Adrenal gland (tissue), 5 donors: ENCODE results near the gene SMS.

Experiments
- POLR2A ChIP-seq, 2 donors: fragments of 450-650 bp; IDR thresholded peaks; one replicate each; pipeline ENCODE4 v1.6.1; 2017; ENCODE audit warnings: antibody characterized with exemption in 2 of 2, mild to moderate bottlenecking in 2 of 2, moderate library complexity in 1 of 2
- TF ChIP-seq, protein P1 (sequence below), 6 experiments: fragments of 450-650 bp in 4 of 6; fragments of 200-600 bp in 2 of 6; sonication (generic) in 1 of 6; IDR thresholded peaks; 1 replicate in 5 of 6; 2 replicates in 1 of 6; pipeline versions ENCODE4 v1.5.1 to v1.8.0; 2016 to 2021; ENCODE audit warnings: antibody characterized with exemption in 6 of 6, mild to moderate bottlenecking in 2 of 6, moderate library complexity in 1 of 6
- donor health status: DM: no; HTN: no; CAD: no.

DNA sequence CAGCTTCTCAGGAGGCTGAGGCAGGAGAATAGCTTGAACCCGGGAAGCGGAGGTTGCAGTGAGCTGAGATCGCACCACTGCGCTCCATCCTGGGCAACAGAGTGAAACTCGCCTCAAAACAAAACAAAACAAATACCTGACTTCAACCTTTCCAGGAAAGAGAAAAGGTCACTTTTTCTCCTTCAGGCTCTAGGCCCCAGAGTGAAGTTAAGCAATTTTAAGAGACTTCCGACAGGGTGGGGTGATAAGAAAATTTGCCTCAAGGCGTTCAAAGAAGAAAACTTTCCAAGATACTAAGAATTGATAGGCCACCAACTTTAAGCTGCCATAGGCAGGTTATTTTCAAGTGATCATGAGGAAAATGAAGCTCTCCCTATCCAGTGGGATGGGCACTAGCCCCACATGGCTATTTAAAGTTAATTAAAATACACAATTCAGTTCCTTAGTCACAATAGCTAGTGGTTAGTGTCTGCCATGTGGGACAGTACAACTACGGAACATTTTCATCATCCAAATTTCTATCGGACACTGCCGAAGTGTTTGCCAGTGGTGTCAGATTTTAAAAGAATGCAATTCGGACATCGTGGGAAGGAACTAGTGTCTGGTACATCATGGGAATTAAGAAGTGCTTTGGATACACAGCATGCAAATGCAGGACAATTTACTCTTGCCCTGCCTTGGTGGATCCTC is 33.0 kb downstream of the SMS start:
- TF ChIP-seq, protein P1, sequence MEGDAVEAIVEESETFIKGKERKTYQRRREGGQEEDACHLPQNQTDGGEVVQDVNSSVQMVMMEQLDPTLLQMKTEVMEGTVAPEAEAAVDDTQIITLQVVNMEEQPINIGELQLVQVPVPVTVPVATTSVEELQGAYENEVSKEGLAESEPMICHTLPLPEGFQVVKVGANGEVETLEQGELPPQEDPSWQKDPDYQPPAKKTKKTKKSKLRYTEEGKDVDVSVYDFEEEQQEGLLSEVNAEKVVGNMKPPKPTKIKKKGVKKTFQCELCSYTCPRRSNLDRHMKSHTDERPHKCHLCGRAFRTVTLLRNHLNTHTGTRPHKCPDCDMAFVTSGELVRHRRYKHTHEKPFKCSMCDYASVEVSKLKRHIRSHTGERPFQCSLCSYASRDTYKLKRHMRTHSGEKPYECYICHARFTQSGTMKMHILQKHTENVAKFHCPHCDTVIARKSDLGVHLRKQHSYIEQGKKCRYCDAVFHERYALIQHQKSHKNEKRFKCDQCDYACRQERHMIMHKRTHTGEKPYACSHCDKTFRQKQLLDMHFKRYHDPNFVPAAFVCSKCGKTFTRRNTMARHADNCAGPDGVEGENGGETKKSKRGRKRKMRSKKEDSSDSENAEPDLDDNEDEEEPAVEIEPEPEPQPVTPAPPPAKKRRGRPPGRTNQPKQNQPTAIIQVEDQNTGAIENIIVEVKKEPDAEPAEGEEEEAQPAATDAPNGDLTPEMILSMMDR (IDR thresholded peaks at IDR 0.05): no peak
- TF ChIP-seq POLR2A (IDR thresholded peaks at IDR 0.05): no peak
